ENCODE data around the gene TAF11. TPM values are rescaled to one million over a fixed set of nuclear protein-coding genes. Genes with fewer than 3 reads are reported as not detected.

Gene TAF11
- total RNA-seq, 1 donor from 2014 or later, result 11.3 TPM

DNA sequence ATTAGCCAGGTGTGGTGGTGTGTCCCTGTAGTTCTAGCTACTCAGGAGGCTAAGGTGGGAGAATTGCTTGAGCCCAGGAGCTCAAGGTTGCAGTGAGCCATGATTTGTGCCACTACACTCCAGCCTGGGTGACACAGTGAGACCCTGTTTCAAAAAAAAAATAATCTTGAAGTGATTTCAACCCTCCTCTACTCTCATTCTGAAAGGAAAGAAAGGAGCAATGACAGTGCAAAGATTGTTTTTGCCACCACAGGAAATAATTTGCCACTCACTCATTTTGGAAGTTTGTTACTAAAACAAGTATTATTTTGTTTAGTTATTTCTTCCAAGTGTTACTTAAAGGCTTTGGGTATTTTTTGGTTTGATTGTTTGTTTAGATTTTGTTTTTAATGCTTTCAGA, 50.3 kb downstream of the TAF11 start:
- no peak for TF ChIP-seq CTCF (IDR thresholded peaks at IDR 0.05)
- TF ChIP-seq POLR2AphosphoS5 (IDR thresholded peaks at IDR 0.05; ENCODE audit: insufficient read depth in 1 of 2, low read depth in 1 of 2), result no peak
- no peak for TF ChIP-seq POLR2A (IDR thresholded peaks at IDR 0.05)
- no peak for DNase-seq (ENCODE audit: extremely low spot score in 2 of 2)
- Histone ChIP-seq H3K36me3 (peaks cover 0 to 6% of the 10 kb centered on the region in 2 donors), H3K4me1 (no peaks in the 10 kb centered on the region), H3K4me3 (no peak overlapping the region), H3K27me3 (no peaks in the 10 kb centered on the region), H3K27ac (no peak overlapping the region), H3K9me3 (no peaks in the 10 kb centered on the region)
- intact Hi-C loops (cut with DNase I), result no loop called here

GRCh38 chr6:34836451-34836850, 51.4 kb downstream of the TAF11 start:
- no peaks in the 10 kb centered on the region for H3K4me1 ChIP-seq
- TF ChIP-seq CTCF (IDR thresholded peaks at IDR 0.05), result no peak
- TF ChIP-seq POLR2A (IDR thresholded peaks at IDR 0.05), result no peak
- TF ChIP-seq POLR2AphosphoS5 (IDR thresholded peaks at IDR 0.05; ENCODE audit: insufficient read depth in 1 of 2, low read depth in 1 of 2), result no peak
- H3K36me3 ChIP-seq, result peaks cover 0 to 6% of the 10 kb centered on the region in 2 donors
- DNase-seq (ENCODE audit: extremely low spot score in 2 of 2), result no peak
- H3K27ac ChIP-seq, result no peak overlapping the region
- no peaks in the 10 kb centered on the region for H3K9me3 ChIP-seq
- intact Hi-C loops (cut with DNase I), result no loop called here
- no peak overlapping the region for H3K4me3 ChIP-seq
- H3K27me3 ChIP-seq, result no peaks in the 10 kb centered on the region

- Histone ChIP-seq H3K4me3 (no peak overlapping the region), H3K4me1 (no peaks in the 10 kb centered on the region), H3K27me3 (no peaks in the 10 kb centered on the region), H3K9me3 (no peaks in the 10 kb centered on the region), H3K27ac (peak overlapping the region; percentile 52), H3K36me3 (peaks cover 0 to 6% of the 10 kb centered on the region in 2 donors)
- intact Hi-C loops (cut with DNase I), result no loop called here
- TF ChIP-seq CTCF (IDR thresholded peaks at IDR 0.05) (no peak), POLR2AphosphoS5 (IDR thresholded peaks at IDR 0.05; ENCODE audit: insufficient read depth in 1 of 2, low read depth in 1 of 2) (no peak), POLR2A (IDR thresholded peaks at IDR 0.05) (no peak)
- DNase-seq (ENCODE audit: extremely low spot score in 2 of 2), result no peak
Measured at GRCh38 chr6:34836008-34836407, 51.8 kb downstream of the TAF11 start.

DNA sequence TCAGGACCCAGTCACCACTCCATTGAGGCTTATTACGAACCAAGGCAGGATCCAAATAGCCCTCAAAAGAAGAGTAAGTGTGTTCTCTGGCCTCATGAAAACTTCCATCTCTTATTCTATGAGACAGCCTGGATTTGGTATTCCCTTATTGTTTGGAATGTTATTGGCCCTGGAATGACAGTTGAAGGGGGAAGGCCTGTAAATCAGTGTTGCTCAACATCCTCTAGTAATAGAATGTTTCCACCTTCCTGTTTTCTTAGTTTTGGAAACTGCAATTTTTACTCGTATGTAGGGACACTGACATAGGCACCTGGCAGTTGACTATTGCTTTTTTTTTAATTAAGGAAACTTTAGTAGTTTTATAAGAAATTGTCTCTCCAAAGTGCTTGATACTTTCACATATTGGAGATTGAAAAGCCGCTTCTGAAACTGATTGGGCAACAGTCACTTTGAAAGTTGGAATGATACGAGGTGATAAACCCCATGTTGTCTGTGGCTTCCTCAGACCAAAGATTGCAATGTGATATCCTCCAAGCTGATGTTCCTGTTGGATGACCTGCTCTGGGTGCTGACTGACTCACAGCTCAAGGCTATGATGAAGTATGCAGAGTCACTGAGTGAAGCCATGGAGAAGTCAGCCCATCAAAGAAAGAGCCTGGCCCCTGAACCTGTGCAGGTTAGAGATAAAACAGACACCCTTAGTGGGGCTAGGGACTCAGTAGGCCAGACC, 52.9 kb downstream of the TAF11 start:
- TF ChIP-seq POLR2AphosphoS5 (IDR thresholded peaks at IDR 0.05; ENCODE audit: insufficient read depth in 1 of 2, low read depth in 1 of 2) (no peak), POLR2A (IDR thresholded peaks at IDR 0.05) (no peak), CTCF (IDR thresholded peaks at IDR 0.05) (no peak)
- no peak for DNase-seq (ENCODE audit: extremely low spot score in 2 of 2)
- H3K4me3 ChIP-seq, result no peak overlapping the region
- no peaks in the 10 kb centered on the region for H3K4me1 ChIP-seq
- peaks cover 0 to 6% of the 10 kb centered on the region in 2 donors for H3K36me3 ChIP-seq
- intact Hi-C loops (cut with DNase I), result no loop called here
- H3K27ac ChIP-seq, result peak overlapping the region; percentile 52
- no peaks in the 10 kb centered on the region for H3K27me3 ChIP-seq
- H3K9me3 ChIP-seq, result no peaks in the 10 kb centered on the region

DNA sequence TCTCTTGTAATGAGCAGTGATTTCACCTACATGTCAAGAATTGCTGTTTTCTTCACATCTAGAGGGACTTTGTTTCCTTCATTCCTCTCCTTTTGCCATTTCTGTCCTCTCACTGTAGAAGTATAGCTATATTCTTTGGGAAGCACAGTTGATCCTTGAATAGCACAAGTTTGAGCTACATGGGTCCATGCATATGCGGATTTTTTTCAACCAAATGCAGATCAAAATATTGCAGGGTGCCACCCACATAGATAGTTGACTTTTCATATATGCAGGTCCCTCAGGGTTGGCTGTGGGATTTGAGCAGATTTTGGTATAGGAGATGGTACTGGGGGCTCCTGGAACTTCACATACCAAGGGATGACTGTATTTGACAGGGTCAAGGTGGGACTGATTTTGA, 54.9 kb downstream of the TAF11 start:
- Histone ChIP-seq H3K4me3 (no peak overlapping the region), H3K9me3 (no peaks in the 10 kb centered on the region), H3K36me3 (peaks cover 0 to 6% of the 10 kb centered on the region in 2 donors), H3K27me3 (no peaks in the 10 kb centered on the region), H3K27ac (no peak overlapping the region), H3K4me1 (no peaks in the 10 kb centered on the region)
- TF ChIP-seq POLR2A (IDR thresholded peaks at IDR 0.05) (no peak), CTCF (IDR thresholded peaks at IDR 0.05) (no peak), POLR2AphosphoS5 (IDR thresholded peaks at IDR 0.05; ENCODE audit: insufficient read depth in 1 of 2, low read depth in 1 of 2) (no peak)
- intact Hi-C loops (cut with DNase I), result no loop called here
- DNase-seq (ENCODE audit: extremely low spot score in 2 of 2), result no peak

All from vagina (tissue), 2 donors.